ENCODE data around the gene UBQLN3.

GRCh38 chr11:5553343-5553742 is 43.6 kb upstream of the UBQLN3 start:
- TF ChIP-seq SP1 (IDR thresholded peaks at IDR 0.05) = no peak
- TF ChIP-seq FOXA1 (IDR thresholded peaks at IDR 0.05) = no peak
- TF ChIP-seq CTBP1 (IDR thresholded peaks at IDR 0.05; ENCODE audit: borderline replicate concordance) = no peak
- TF ChIP-seq NFRKB (IDR thresholded peaks at IDR 0.05) = no peak
- no peak for TF ChIP-seq SUZ12 (IDR thresholded peaks at IDR 0.05)
- TF ChIP-seq TARDBP (IDR thresholded peaks at IDR 0.05) = no peak
- no peak for TF ChIP-seq ZNF384 (IDR thresholded peaks at IDR 0.05)
- no peak for TF ChIP-seq FOXK2 (IDR thresholded peaks at IDR 0.05)
- TF ChIP-seq BHLHE40 (IDR thresholded peaks at IDR 0.05; ENCODE audit: borderline replicate concordance) = no peak
